ENCODE results near the gene TMIGD3. TPM values are rescaled to one million over a fixed set of nuclear protein-coding genes. Genes with fewer than 3 reads are reported as not detected.

TMIGD3 gene
- total RNA-seq, 2 donors from 2014 or later, result 0.63 to 4.8 TPM

DNA sequence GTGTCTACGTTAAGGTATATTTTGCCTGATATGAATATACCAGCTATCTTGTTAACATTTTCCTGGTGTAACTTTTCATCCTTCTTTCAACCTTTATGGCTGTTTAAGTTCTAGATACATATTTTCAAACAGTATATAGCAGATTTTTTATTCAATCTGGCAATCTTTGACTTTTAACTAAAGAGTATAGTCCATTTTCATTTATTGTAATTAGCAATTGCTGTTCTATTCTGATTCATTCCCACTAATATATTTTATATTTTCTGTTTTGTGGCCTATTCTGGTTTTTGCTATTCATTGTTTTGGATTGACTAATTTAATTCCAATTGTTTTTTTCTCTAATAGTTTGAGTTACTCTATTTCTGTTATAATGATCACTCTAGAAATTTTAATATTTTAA is 37.0 kb downstream of the TMIGD3 start:
- H3K27me3 ChIP-seq, result no peaks in the 10 kb centered on the region
- H3K36me3 ChIP-seq, result peaks cover 61% of the 10 kb centered on the region
- H3K4me3 ChIP-seq, result no peak overlapping the region
- DNase-seq (ENCODE audit: low spot score), result no peak
- peaks cover 0 to 11% of the 10 kb centered on the region in 2 donors for H3K4me1 ChIP-seq
- no peaks in the 10 kb centered on the region for H3K9me3 ChIP-seq
- TF ChIP-seq, protein P1, sequence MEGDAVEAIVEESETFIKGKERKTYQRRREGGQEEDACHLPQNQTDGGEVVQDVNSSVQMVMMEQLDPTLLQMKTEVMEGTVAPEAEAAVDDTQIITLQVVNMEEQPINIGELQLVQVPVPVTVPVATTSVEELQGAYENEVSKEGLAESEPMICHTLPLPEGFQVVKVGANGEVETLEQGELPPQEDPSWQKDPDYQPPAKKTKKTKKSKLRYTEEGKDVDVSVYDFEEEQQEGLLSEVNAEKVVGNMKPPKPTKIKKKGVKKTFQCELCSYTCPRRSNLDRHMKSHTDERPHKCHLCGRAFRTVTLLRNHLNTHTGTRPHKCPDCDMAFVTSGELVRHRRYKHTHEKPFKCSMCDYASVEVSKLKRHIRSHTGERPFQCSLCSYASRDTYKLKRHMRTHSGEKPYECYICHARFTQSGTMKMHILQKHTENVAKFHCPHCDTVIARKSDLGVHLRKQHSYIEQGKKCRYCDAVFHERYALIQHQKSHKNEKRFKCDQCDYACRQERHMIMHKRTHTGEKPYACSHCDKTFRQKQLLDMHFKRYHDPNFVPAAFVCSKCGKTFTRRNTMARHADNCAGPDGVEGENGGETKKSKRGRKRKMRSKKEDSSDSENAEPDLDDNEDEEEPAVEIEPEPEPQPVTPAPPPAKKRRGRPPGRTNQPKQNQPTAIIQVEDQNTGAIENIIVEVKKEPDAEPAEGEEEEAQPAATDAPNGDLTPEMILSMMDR (IDR thresholded peaks at IDR 0.05), result no peak
- no peak overlapping the region for H3K27ac ChIP-seq

DNA sequence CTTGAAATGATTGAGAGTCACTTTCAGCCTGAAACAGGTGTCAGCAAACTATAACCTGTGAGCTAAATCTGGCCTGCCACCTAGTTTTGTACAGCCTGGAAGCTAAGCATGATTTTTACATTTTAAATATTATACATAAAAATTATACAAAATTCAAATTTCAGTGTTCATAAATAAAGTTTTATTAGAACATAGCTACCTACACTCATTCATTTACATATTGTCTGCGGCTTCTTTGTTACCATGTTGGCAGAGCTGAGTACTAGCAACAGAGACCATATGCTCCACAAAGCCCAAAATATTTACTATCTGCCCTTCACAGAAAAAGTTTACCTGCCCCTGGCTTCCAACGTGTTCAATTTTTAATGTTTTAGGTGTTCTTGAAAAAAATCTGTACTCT is 37.7 kb downstream of the TMIGD3 start:
- no peak overlapping the region for H3K4me3 ChIP-seq
- DNase-seq (ENCODE audit: low spot score), result no peak
- H3K9me3 ChIP-seq, result no peaks in the 10 kb centered on the region
- TF ChIP-seq, protein P1 (IDR thresholded peaks at IDR 0.05), result no peak
- peaks cover 0 to 11% of the 10 kb centered on the region in 2 donors for H3K4me1 ChIP-seq
- H3K36me3 ChIP-seq, result peaks cover 61% of the 10 kb centered on the region
- H3K27ac ChIP-seq, result no peak overlapping the region
- no peaks in the 10 kb centered on the region for H3K27me3 ChIP-seq

DNA sequence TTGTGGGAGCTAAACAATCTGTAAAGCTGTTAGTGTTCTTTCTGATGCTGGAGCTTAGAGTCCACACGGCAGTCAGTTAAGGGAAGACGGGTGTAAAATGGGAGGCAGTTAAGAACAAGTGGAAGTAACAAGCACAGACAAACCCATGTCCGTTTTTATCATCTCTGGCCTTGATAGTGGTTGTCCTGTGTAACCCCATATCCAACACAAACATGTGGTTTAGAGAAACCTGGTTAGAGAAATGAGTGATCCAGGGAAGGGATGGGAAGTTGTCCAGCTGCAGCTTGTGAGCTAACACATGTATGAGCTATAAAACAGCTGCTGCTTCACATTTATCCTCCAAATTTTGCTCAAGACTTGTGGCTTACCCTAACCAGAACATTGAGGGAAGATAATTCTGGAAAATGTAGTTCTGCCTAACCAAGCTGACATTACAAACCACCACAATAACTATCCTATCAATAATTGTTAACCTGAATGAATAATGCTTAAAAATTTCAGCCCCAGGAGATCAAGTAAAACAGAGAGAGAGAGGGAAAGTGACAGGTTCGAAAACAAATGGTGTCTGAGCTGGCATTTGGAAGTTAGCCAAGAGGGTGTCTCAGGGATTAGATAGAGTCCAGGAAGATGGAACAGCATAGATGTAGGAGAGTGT is 40.3 kb downstream of the TMIGD3 start:
- peaks cover 0 to 11% of the 10 kb centered on the region in 2 donors for H3K4me1 ChIP-seq
- H3K9me3 ChIP-seq, result no peaks in the 10 kb centered on the region
- DNase-seq (ENCODE audit: low spot score), result no peak
- TF ChIP-seq, protein P1 (IDR thresholded peaks at IDR 0.05), result no peak
- peaks cover 60% of the 10 kb centered on the region for H3K36me3 ChIP-seq
- no peaks in the 10 kb centered on the region for H3K27me3 ChIP-seq
- H3K27ac ChIP-seq, result no peak overlapping the region
- H3K4me3 ChIP-seq, result no peak overlapping the region

- H3K27me3 ChIP-seq, result no peaks in the 10 kb centered on the region
- H3K9me3 ChIP-seq, result no peaks in the 10 kb centered on the region
- H3K4me1 ChIP-seq, result peaks cover 0 to 7% of the 10 kb centered on the region in 2 donors
- DNase-seq (ENCODE audit: low spot score), result no peak
- H3K4me3 ChIP-seq, result no peak overlapping the region
- TF ChIP-seq, protein P1 (IDR thresholded peaks at IDR 0.05), result no peak
- H3K36me3 ChIP-seq, result peaks cover 60% of the 10 kb centered on the region
- no peak overlapping the region for H3K27ac ChIP-seq
These were observed 40.9 kb downstream of the TMIGD3 start for GRCh38 chr1:111462370-111463028.

DNA sequence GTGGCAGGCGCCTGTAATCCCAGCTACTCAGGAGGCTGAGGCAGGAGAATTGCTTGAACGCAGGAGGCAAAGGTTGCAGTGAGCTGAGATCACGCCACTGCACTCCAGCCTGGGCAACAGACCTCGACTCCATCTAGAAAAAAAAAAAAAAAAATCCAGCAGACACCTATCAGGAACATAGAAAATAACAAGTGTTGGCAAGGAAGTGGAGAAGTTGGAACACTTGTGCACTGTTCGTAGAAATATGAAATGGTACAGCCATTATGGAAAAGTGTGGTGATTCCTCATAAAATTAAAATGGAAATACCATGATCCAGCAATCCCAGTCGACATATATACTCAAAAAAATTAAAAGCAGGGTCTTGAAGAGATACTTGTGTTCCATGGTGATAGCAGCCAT is 41.7 kb downstream of the TMIGD3 start:
- Histone ChIP-seq H3K36me3 (peaks cover 60% of the 10 kb centered on the region), H3K9me3 (no peaks in the 10 kb centered on the region), H3K27me3 (no peaks in the 10 kb centered on the region), H3K27ac (no peak overlapping the region), H3K4me1 (peaks cover 0 to 7% of the 10 kb centered on the region in 2 donors), H3K4me3 (no peak overlapping the region)
- DNase-seq (ENCODE audit: low spot score), result no peak
- TF ChIP-seq, protein P1 (IDR thresholded peaks at IDR 0.05), result no peak

All from right atrium auricular region (tissue), 2 donors.